Liver (tissue), 3 donors: ENCODE results near the gene NDFIP2.
"Not testable (repeated sequence)": the region's sequence is repeated elsewhere in the genome, so short reads cannot be mapped to it uniquely, and the experiment has no call there.

Experiments
- EGR1 ChIP-seq, 2 donors: IDR thresholded peaks; 2 replicates each; pipeline ENCODE4 v1.6.1; 2016 to 2018; ENCODE audit warnings: antibody characterized with exemption in 2 of 2, low read depth in 2 of 2
- FOXA1 ChIP-seq: IDR thresholded peaks from 2 replicates; pipeline ENCODE4 v1.6.1; 2016; ENCODE audit warnings: antibody characterized with exemption
- GABPA ChIP-seq, 2 donors: IDR thresholded peaks in 1 of 2; conservative IDR thresholded peaks in 1 of 2; 2 replicates each; pipeline ENCODE4 v1.6.1; 2016; ENCODE audit warnings: antibody characterized with exemption in 2 of 2, mild to moderate bottlenecking in 1 of 2, moderate library complexity in 1 of 2
- HNF4A ChIP-seq, 2 donors: conservative IDR thresholded peaks; 2 replicates each; pipeline ENCODE4 v1.6.1; 2016; ENCODE audit warnings: antibody characterized with exemption in 2 of 2, mild to moderate bottlenecking in 2 of 2
- RAD21 ChIP-seq, 2 donors: IDR thresholded peaks; 2 replicates each; pipeline ENCODE4 v1.6.1; 2016; ENCODE audit warnings: antibody characterized with exemption in 2 of 2, mild to moderate bottlenecking in 2 of 2
- RXRA ChIP-seq, 2 donors: IDR thresholded peaks; 2 replicates each; pipeline ENCODE4 v1.6.1; 2017 to 2018; ENCODE audit warnings: antibody characterized with exemption in 2 of 2, mild to moderate bottlenecking in 1 of 2
- SP1 ChIP-seq: IDR thresholded peaks from 2 replicates; pipeline ENCODE4 v1.6.1; 2018; ENCODE audit warnings: antibody characterized with exemption, mild to moderate bottlenecking
- TF ChIP-seq, protein P1 (sequence below): IDR thresholded peaks from 2 replicates; pipeline ENCODE4 v1.6.1; 2016; ENCODE audit warnings: antibody characterized with exemption, mild to moderate bottlenecking
- TF ChIP-seq, protein P2 (sequence below): fragments of 150-350 bp; IDR thresholded peaks from 2 replicates; pipeline ENCODE4 v1.5.1; 2017; ENCODE audit warnings: improper control_type of control experiment, low read depth, low read length; ENCODE audit not compliant: missing input control
- TF ChIP-seq, protein P3 (sequence below): IDR thresholded peaks from 2 replicates; pipeline ENCODE4 v1.6.1; 2016; ENCODE audit warnings: antibody characterized with exemption
- TF ChIP-seq, protein P4 (sequence below): IDR thresholded peaks from 2 replicates; pipeline ENCODE4 v1.6.1; 2016; ENCODE audit warnings: antibody characterized with exemption
- TF ChIP-seq, protein P5 (sequence below): IDR thresholded peaks from 2 replicates; pipeline ENCODE4 v1.6.1; 2016; ENCODE audit warnings: antibody characterized with exemption
- donor health status: healthy.
- donor health status: healthy.

DNA sequence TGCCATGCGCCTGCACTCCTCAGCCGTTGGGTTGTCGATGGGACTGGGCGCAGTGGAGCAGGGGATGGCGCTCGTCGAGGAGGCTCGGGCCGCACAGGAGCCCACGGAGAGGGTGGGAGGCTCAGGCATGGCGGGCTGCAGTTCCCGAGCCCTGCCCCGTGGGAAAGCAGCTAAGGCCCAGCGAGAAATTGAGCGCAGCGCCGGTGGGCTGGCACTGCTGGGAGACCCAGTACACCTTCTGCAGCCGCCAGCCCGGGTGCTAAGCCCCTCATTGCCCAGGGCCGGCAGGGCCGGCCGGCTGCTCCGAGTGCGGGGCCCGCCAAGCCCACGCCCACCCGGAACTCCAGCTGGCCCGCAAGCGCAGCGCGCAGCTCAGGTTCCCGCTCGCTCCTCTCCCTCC is 119.2 kb downstream of the NDFIP2 start:
- TF ChIP-seq FOXA1; HNF4A (conservative IDR thresholded peaks at IDR 0.05); SP1; GABPA (IDR thresholded peaks at IDR 0.05 in 1 of 2, conservative IDR thresholded peaks at IDR 0.05 in 1 of 2); EGR1 (IDR thresholded peaks at IDR 0.05; ENCODE audit: low read depth in 2 of 2); RXRA (IDR thresholded peaks at IDR 0.05); RAD21 (IDR thresholded peaks at IDR 0.05): not testable (repeated sequence)
- TF ChIP-seq, protein P1, sequence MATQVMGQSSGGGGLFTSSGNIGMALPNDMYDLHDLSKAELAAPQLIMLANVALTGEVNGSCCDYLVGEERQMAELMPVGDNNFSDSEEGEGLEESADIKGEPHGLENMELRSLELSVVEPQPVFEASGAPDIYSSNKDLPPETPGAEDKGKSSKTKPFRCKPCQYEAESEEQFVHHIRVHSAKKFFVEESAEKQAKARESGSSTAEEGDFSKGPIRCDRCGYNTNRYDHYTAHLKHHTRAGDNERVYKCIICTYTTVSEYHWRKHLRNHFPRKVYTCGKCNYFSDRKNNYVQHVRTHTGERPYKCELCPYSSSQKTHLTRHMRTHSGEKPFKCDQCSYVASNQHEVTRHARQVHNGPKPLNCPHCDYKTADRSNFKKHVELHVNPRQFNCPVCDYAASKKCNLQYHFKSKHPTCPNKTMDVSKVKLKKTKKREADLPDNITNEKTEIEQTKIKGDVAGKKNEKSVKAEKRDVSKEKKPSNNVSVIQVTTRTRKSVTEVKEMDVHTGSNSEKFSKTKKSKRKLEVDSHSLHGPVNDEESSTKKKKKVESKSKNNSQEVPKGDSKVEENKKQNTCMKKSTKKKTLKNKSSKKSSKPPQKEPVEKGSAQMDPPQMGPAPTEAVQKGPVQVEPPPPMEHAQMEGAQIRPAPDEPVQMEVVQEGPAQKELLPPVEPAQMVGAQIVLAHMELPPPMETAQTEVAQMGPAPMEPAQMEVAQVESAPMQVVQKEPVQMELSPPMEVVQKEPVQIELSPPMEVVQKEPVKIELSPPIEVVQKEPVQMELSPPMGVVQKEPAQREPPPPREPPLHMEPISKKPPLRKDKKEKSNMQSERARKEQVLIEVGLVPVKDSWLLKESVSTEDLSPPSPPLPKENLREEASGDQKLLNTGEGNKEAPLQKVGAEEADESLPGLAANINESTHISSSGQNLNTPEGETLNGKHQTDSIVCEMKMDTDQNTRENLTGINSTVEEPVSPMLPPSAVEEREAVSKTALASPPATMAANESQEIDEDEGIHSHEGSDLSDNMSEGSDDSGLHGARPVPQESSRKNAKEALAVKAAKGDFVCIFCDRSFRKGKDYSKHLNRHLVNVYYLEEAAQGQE, result not testable (repeated sequence)
- TF ChIP-seq, protein P2, sequence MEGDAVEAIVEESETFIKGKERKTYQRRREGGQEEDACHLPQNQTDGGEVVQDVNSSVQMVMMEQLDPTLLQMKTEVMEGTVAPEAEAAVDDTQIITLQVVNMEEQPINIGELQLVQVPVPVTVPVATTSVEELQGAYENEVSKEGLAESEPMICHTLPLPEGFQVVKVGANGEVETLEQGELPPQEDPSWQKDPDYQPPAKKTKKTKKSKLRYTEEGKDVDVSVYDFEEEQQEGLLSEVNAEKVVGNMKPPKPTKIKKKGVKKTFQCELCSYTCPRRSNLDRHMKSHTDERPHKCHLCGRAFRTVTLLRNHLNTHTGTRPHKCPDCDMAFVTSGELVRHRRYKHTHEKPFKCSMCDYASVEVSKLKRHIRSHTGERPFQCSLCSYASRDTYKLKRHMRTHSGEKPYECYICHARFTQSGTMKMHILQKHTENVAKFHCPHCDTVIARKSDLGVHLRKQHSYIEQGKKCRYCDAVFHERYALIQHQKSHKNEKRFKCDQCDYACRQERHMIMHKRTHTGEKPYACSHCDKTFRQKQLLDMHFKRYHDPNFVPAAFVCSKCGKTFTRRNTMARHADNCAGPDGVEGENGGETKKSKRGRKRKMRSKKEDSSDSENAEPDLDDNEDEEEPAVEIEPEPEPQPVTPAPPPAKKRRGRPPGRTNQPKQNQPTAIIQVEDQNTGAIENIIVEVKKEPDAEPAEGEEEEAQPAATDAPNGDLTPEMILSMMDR, result not testable (repeated sequence)
- TF ChIP-seq, protein P3, sequence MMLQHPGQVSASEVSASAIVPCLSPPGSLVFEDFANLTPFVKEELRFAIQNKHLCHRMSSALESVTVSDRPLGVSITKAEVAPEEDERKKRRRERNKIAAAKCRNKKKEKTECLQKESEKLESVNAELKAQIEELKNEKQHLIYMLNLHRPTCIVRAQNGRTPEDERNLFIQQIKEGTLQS, result not testable (repeated sequence)
- TF ChIP-seq, protein P4, sequence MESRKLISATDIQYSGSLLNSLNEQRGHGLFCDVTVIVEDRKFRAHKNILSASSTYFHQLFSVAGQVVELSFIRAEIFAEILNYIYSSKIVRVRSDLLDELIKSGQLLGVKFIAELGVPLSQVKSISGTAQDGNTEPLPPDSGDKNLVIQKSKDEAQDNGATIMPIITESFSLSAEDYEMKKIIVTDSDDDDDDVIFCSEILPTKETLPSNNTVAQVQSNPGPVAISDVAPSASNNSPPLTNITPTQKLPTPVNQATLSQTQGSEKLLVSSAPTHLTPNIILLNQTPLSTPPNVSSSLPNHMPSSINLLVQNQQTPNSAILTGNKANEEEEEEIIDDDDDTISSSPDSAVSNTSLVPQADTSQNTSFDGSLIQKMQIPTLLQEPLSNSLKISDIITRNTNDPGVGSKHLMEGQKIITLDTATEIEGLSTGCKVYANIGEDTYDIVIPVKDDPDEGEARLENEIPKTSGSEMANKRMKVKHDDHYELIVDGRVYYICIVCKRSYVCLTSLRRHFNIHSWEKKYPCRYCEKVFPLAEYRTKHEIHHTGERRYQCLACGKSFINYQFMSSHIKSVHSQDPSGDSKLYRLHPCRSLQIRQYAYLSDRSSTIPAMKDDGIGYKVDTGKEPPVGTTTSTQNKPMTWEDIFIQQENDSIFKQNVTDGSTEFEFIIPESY, result not testable (repeated sequence)
- TF ChIP-seq, protein P5, sequence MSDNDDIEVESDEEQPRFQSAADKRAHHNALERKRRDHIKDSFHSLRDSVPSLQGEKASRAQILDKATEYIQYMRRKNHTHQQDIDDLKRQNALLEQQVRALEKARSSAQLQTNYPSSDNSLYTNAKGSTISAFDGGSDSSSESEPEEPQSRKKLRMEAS, result not testable (repeated sequence)
